ENCODE data around the gene HIVEP1.

HIVEP1 gene

DNA sequence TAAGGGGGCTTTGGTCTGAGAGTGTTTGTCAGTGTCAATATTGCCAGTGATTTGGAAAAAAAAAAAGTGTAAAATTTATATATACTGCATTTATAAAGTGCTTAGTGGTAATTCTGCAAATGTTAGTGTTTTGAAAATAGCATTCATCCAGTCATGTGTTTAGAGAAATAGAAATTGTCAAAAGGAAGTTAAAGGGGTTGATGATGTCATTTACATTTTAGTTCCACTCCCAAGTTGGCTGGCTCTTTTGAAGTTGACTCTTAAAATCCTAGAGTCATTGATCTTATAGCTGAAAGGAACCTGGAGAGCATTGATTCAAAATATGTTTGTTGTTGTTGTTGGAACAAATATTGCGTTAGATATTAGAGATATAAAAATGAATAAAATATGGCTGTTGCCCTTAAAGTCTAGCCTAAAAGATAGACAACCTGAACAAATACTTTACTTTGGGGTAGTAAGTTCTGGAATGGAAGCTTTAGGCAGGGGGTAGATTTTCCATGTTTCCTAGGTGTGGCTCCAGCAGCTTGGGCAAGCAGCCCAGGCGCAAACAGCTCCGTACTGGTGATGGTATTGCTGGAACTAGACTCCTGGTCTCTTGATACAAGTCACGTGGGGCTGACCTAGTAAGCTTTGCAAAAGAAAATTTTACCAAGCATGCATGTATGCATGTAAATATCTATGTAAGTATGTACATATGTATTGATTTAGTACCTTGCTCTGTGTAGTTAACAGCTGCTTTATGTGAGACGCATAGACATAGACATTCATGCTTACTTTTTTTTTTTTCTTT is 46.3 kb downstream of the HIVEP1 start:
- DNase-seq, result no peak

DNA sequence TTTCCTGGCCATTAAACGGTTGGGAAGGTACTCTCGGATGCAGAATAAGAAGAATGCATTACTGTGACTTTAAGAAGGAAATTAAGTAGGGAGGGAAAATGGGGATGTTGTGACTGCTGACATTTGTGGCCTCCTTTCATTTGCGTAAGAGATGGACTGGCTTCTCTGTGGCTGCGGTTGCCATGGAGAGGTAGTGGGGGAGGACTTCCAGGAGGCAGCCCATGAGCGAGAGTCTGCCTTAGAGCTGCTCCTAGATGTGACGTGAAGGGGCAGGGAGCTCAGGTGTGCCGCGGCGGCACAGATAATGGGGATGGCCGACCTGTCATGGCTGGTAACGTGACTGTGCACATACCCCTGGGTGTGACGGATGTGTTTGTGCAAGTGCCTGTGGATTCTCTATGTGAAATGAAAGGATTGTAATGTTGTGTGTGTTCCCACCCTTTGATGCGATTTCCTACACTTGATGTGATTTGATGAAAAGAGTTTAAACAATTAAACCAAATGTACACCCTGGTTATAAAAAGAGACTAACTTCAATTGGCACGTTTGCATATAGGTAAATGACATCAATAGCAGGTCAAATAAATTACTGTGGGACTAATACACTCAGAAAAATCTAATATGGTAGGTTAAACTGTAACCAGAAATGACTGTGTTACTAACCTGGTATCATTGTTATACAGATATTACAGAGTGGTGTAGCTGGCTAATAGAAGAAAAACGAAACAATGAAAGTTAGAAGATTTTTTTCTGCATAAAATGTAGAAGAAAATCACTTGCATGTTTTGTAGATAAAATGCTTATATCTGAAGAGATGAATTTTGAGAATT is 48.9 kb downstream of the HIVEP1 start:
- no peak for DNase-seq

DNA sequence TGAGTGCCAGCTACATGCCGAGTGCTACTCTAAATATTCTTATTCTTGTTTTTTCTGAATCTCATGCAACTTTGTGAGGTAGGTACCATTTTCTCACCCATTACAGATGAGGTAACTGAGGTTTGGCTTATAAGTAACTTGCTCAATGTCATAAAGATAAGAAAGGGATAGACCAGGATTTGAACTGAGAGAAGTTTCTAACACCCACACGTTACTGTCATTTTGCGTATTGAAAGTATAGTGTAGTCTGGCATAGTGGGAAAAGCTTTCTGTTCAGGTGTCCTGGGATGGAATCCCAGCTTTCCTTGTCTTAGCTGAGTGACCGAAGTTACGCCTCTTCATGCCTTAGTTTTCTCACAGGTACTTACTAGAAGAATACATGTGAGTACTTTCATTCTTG is 50.5 kb downstream of the HIVEP1 start:
- DNase-seq, result no peak

DNA sequence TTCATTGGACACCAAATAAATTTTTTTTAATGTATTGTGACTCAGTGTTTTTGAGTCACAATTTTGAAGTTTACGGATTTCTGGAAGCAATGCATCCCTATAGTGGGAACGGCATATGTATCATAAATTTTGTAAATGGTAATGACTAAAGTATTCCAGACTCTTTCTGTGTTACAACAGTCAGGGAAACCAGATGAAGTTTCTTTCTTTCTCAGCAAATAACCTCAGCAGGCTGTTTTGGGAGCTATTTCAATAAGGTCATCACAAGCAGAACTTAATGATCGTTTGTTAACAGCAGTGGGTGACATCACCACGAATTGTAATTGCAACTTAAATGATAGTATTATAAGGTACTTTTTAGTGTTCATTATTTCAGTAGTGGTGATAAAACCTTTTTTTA is 52.0 kb downstream of the HIVEP1 start:
- peak; percentile 75 for DNase-seq

DNA sequence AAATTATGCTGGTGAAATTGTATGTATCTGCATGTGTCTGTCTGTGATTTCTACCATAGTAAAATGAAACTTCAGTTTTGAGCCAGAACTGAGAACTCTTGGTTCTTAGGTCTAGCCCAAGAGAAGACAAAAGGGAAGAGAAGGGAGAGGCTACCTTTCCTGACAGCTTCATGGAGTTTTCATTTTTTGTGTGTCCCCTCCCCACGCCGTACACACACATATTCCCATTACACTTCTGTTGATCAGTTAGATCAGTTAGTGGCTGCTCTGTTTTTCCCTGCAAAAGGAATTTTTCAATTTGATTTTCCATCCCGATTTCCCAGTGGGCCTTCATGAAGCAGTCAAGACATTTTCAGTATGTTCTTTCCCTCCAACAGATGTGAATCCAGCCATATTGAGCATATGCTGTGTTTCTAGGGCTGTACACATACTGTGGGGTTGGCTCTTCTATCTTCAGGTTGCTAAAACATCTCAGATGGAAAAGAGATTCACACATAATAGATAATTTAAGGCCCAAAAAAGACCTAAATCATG is 52.5 kb downstream of the HIVEP1 start:
- no peak for DNase-seq

DNA sequence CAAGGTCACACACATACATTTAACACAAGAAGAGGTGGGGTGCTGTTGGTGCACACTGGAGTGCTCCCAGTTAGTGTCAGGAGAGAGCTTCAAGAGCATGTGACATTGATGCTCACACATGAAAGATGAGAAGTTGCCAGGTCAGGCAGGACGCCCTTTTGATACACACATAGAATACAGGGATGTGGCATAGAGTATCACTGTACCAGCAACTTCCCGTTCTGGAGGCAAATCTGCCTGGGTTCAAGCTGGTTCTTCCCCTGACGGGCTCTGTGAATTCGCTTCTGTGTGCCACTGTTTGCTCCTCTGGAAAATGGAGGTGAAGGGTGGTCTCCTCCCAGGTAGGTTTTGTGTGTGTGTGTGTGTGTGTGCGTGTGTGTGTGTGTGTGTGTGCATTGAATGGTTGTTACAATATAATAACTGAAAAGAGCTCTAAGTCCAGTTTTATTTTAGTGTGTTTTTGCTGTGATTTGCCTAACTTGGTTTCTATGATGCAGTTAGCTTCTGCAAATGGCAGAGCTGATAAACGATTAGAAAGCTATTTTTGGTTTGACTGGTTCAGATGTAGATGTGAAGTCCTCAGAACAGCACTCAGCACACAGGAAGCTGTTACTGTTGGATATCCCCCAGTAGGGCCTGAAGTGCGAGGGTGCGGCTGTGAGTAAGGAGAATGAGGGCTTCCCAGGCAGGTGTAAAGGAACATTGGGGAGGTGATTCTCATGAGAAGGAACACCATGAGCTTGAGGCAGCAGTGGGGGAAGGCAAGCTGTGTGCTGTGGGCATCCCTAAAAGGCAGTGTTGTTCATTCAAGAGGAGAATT is 53.4 kb downstream of the HIVEP1 start:
- no peak for DNase-seq

DNA sequence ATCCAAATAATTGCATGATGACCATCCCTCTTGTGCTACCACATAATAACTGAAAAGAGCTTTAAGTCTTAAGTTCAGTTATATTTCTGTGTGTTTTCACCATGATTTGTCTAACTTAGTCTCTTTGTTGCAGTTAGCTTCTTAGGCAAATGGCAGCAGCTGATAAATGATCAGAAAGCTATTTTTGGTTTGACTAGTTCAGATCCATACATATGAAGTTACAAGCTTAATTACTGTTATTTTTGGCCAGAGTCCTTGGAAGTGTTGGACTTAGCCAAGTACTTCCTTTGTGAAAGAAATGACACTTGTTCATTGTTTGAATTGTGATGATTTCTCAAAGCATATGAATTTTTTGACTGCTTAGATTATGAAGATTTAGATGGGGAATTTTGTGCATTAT is 54.2 kb downstream of the HIVEP1 start:
- DNase-seq, result peak; percentile 30

DNA sequence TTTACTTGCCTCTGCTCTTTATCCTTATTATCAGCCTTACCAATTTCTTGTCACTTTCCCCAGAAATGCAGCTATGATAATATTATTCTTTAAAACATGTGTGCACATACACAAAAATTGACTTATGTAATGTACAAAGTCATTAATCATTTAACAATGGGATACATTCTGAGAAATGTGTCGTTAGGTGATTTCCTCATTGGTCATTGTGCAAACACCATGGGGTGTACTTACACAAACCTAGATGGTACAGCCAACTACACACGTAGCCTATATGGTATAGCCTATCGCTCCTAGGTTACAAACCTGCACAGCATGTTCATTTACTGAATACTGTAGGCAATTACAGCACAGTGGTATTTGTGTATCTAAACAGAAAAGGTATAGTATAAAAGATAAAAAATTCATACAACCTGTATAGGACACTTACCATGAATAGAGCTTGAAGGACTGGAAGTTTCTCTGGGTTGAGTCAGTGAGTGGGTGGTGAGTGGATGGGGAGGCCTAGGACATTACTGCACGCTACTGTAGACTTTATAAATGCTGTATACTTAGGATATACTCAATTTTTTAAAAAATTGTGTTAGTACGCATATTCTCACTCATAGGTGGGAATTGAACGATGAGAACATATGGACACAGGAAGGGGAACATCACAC is 56.9 kb downstream of the HIVEP1 start:
- no peak for DNase-seq

DNA sequence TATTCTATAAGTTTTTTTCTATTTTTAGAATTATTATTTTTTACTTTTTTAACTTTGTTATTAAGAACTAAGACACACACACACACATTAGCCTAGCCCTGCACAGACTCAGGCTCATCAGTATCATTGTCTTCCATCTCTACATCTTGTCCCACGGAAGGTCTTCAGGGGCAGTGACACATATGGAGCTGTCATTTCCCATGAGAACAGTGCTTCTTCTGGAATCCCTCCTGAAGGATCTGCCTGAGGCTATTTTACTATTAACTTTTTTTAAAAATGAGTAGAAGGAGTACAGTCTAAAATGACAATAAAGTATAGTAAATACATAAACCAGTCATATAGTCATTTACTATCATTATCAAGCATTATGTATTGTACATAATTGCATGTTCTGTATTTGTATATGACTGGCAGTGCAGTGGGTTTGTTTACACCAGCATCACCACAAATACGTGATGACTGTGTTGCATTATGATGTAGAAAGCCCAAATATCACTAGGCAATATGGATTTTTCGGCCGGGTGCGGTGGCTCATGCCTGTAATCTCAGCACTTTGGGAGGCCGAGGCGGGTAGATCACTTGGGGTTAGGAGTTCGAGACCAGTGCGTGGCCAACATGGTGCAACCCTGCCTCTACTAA is 57.9 kb downstream of the HIVEP1 start:
- DNase-seq, result peak; percentile 52

DNA sequence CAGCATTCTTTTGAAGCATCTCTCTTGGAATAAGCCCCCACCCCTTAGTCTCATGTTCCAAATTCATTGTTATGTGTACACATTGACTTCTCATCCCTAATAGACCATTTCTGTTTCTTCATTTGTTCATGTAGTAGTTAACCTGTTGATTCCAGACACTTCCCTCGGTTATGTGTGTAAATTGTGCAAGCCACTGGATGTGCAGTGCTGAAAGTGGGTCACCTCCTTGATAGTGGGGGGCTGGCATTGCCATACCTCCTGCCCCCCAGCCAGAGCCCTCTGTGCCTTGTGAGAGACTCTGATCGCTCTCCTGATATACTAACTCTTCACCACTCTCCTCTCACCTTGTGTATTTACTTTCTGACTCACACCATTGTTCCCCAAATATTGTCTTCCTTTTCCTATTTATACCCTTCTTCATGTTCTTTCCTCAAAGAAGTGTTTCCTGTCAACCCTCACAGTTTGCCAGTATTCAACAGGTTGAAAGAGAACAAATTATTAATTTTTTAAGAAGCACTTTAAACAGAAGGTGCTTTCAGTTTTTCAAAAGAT is 59.0 kb downstream of the HIVEP1 start:
- no peak for DNase-seq

DNA sequence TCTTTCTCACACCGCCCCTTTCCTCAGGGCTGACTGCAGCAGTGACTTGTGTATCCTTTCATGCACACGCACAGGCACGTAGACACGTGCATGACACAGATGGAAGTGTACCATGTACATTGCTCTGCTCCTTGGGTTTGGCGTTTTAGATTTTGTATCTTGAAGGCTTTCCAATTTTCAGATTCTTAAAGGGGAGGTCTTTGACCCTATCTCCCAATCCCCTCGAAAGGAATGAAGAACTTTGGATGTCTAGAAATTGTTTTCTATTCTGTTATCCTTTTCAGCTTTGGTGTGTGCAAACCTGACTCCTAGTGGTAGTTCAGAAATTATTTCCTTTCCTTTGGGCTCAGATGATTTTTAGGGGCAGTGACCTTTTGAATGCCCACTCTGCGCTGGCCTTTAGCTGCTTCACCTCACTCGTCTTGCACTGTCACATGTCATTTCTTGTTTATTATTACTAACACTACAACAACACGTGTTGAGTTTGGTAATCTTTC is 63.0 kb downstream of the HIVEP1 start:
- DNase-seq, result no peak

DNA sequence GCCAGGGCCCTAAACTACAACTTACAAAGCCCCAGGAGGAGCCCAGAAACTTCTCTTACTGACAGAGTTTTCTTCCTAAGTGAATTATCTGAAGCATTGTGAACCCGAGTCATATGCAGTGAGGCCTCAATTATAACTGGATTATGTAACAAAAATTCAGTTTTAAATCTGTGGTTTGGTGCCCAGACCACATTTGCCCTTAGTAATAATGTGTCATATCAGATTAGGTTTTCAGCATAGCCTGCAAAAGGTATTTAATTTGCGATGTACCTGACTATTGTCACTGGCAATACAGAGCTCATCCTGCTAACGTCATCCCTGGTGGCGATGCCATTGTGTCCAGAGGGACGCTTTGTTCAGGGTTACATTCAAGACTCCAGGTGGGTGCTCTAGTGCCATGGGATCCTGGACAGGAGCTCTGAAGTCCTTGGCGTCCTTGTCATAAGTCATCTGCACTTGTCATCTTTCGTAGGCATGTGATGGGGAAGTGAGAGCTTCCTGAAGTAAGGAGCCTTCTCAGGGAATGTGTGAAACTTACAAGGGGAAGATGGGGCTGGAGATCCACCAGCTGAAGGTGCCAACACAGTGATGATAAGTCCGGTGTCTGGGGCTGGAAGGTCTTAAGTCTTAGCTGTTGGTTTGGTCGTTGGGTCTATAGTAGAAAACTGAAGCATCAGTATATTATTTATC is 65.1 kb downstream of the HIVEP1 start:
- DNase-seq, result no peak

DNA sequence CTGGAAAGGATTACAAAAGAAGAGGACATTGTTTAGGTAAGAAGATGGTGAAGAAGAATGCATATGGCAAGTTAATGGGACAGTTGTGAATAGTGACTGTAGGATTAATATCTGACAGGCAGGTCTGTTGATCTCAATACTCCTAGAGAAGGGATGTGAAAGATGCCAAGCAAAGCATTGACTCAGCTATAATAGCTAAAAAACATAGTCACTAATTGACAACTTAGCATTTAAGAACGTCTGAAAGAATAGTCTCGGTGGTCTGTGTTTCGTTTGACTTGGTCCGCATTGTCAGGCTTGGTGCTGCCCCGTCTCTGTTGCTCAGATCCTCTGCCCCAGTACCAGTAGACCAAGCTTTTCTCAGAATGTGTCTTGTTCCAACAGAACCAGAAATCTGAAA is 65.9 kb downstream of the HIVEP1 start:
- no peak for DNase-seq

DNA sequence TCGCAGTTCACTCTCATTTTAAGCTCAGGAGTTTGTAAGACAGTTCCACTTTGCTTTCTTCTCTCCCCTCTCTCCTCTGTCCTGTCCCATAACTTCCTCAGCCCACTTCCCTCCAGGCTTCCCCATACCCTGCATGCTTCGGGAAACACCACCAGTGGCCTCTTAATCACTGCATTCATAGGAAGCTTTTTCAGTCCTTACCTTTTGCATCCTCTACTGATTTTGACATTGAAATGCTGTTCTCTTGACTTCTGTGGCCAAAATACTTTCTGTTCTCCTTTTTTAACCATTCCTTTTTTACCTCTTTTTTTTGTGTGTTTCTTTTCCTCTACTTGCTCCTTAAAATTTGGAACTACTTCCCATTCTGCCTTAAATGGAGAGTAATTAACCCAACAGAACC is 69.7 kb downstream of the HIVEP1 start:
- no peak for DNase-seq

DNA sequence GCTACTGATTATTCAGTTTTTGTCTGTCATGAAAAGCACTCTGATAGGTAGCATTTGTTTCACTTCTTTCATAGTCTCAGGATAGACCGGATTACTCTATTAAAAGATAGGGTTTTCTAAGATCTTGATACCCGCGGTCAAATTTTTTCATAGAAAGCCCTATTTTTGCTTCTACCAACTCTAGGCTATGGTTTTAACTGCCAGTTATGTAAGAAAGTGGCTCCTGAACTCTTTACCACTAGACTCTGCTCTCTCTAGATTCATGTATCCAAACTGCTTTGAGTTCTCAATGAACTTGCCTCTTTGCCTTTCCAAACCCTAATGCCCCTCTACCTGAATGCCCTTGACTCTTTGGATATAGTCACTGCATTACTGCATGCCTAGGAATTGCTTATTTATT is 70.3 kb downstream of the HIVEP1 start:
- no peak for DNase-seq

DNA sequence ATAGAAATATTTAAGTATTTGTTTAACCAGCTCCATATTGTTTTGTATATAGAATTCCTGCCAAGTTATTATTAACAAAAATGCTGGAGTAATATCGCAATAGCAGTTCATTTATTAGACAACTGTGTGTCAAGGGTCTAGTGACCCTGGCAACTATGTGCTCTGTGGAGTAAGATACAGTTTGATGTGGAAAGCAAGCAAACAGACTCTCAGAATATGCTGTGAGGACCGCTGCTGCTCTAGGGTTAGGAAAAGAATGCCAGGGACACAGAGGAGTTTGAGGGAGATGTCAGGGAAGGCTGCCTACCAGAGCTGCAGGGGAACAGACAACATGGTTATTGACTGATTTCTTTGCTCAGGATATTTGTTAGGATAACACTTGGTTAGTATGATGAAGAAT is 71.2 kb downstream of the HIVEP1 start:
- no peak for DNase-seq

DNA sequence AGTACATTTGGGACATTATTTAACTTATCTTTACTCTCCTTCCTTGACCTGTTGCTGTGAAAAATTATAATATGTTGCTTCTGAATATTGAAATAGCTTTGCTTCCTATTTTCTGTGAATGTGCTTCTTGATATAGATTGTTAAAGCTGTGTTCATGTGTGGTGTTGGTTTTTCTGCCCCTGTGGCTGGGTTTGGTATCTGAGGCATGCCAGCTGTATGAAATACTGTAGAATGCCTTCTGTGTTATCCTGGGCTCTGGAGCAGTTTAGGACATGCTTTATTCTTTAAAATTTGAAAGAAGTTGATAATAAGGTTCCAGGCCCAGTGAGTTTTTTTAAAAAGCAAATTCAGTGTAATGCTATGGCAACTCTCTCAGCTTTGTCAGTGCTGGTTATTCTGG is 71.7 kb downstream of the HIVEP1 start:
- DNase-seq, result no peak

DNA sequence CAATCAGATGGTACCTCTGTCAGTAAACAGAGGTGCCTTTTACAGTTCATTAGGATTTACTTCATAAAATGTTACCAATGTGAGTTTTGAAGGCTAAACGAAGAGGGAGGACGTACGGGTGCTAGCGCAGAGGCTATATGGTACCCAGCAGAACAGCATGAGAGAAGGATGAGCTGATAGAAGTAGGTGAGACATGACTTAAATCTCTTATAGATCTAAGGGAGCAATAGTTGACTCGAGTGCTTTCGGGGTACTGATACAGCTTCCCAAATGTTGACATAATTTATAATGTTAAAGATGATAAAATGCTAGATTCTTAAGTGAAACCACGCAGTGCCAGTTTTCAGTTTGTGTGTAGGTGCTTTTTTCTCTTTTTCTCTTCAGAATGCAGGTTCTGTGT is 72.6 kb downstream of the HIVEP1 start:
- DNase-seq, result no peak

DNA sequence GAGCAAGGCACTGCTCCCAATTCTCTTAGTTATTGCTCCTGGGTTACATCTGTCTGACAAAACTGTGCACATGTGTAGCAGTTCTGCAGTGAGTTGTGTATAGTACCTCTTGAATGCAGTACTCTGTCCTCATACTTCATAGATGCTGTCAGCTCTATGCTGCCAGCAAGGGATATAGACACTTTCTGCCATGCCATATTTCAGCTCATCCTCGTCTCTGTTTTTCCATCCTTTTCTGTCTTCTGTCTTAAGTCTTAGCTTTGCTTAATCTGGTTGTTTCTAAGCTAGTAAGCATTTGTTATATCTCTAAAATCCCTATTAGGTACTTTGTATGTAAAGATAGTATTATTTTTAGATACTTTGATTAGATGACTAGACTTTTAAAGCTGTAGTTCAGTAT is 76.4 kb downstream of the HIVEP1 start:
- DNase-seq, result no peak

DNA sequence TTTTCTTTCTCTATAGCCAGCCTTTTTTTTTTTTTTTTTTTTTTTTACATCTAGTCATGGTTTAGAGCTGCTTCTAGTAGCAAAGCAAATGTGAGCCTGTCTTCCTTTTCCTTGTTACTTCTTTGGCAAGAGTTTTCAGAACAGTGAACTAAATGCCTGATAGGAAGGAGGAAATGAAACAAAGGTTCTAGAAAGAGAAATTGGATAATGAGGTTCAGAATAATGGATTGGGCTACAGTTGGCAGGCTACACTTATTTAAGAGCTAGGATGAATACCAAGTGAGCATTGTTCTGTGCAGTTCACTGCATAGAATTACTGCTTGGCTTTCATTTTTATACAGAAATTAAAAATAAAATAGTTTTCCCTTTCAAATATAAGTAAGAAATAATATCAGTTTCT is 78.6 kb downstream of the HIVEP1 start:
- DNase-seq, result no peak

DNA sequence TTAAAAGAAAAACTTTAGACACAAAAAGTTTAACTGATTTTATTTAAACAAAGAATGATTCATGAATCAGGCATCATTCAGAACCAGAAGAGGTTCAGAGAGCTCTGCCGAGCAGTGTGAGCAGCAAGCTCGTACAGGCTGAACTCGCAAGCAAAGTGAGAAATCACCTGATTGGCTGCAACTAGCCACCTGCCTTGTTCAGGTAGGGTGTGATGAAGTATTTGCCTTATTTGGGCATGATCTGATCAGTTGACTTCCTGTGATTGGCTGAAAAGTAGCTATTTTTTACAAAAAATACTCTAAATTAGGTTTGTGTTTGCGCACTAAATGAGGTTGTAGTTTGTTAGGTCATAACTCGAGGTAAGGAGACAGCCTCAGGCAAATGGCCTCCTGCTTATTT is 80.7 kb downstream of the HIVEP1 start:
- DNase-seq, result no peak
